Measurements from ENCODE around the gene KRT35.

DNA sequence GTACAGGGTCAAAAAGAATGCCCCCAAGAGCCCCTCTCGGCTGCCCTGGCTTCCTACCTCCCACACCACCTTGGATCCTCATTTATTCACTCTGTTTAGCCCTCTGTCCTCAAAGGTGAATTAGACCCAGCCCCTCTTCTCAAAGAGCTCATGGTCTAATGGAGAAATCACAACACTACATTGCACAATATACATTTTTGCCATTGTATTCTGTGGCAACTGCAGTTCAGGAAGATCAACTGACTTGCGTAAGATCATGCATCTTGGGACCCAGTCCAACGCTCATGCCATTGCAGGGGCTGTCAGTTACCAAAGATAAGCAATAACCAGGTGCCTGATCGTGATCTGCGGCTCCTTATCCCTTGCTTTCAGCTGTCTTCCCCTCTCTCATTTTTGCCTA lies 41.6 kb downstream of the KRT35 start:
- no peak for TF ChIP-seq POLR2A (IDR thresholded peaks at IDR 0.05)
- TF ChIP-seq, protein P1, sequence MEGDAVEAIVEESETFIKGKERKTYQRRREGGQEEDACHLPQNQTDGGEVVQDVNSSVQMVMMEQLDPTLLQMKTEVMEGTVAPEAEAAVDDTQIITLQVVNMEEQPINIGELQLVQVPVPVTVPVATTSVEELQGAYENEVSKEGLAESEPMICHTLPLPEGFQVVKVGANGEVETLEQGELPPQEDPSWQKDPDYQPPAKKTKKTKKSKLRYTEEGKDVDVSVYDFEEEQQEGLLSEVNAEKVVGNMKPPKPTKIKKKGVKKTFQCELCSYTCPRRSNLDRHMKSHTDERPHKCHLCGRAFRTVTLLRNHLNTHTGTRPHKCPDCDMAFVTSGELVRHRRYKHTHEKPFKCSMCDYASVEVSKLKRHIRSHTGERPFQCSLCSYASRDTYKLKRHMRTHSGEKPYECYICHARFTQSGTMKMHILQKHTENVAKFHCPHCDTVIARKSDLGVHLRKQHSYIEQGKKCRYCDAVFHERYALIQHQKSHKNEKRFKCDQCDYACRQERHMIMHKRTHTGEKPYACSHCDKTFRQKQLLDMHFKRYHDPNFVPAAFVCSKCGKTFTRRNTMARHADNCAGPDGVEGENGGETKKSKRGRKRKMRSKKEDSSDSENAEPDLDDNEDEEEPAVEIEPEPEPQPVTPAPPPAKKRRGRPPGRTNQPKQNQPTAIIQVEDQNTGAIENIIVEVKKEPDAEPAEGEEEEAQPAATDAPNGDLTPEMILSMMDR (IDR thresholded peaks at IDR 0.05), result no peak
